GM10266 (cell line): ENCODE results near the gene ARID2.

Experiments
- DNase-seq: peaks from one replicate; pipeline ENCODE4 v3.0.0; 2012; ENCODE audit errors: extremely low spot score
- CTCF ChIP-seq: IDR thresholded peaks from 2 replicates; pipeline ENCODE4 v1.5.1; 2012; ENCODE audit warnings: mild to moderate bottlenecking, low read depth; ENCODE audit not compliant: control insufficient read depth, insufficient read depth; ENCODE audit errors: missing control alignments

ARID2 gene

GRCh38 chr12:45878630-45879255 is 149.2 kb downstream of the ARID2 start:
- peak; percentile 10 for DNase-seq
- TF ChIP-seq CTCF = no peak

- no peak for DNase-seq
- TF ChIP-seq CTCF = no peak
Observed at GRCh38 chr12:45879363-45879895, 149.9 kb downstream of the ARID2 start.

- no peak for TF ChIP-seq CTCF
- no peak for DNase-seq
Observed at GRCh38 chr12:45880533-45880932, 151.0 kb downstream of the ARID2 start.

GRCh38 chr12:45883187-45883586 is 153.7 kb downstream of the ARID2 start:
- TF ChIP-seq CTCF = no peak
- DNase-seq = no peak

GRCh38 chr12:45886685-45887084 is 157.2 kb downstream of the ARID2 start:
- TF ChIP-seq CTCF = no peak
- DNase-seq = no peak

- no peak for TF ChIP-seq CTCF
- DNase-seq = no peak
Observed at GRCh38 chr12:45887544-45887943, 158.0 kb downstream of the ARID2 start.

- DNase-seq = no peak
- no peak for TF ChIP-seq CTCF
Observed at GRCh38 chr12:45890276-45890675, 160.8 kb downstream of the ARID2 start.
